WI38 (cell line): ENCODE data around the gene HNRNPD.
"Not testable (repeated sequence)": the region's sequence is repeated elsewhere in the genome, so short reads cannot be mapped to it uniquely, and the experiment has no call there.

Source experiments
- H3K4me3 ChIP-seq: 2 replicates; pipeline ENCODE4 v1.5.1; 2011; ENCODE audit warnings: low read depth, mild to moderate bottlenecking, control low read depth, low read length
- TF ChIP-seq, protein P1 (sequence below): IDR thresholded peaks from 2 replicates; pipeline ENCODE4 v1.5.1; 2012; ENCODE audit warnings: low read depth, mild to moderate bottlenecking, control low read depth, low read length

HNRNPD gene, protein sequence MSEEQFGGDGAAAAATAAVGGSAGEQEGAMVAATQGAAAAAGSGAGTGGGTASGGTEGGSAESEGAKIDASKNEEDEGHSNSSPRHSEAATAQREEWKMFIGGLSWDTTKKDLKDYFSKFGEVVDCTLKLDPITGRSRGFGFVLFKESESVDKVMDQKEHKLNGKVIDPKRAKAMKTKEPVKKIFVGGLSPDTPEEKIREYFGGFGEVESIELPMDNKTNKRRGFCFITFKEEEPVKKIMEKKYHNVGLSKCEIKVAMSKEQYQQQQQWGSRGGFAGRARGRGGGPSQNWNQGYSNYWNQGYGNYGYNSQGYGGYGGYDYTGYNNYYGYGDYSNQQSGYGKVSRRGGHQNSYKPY

DNA sequence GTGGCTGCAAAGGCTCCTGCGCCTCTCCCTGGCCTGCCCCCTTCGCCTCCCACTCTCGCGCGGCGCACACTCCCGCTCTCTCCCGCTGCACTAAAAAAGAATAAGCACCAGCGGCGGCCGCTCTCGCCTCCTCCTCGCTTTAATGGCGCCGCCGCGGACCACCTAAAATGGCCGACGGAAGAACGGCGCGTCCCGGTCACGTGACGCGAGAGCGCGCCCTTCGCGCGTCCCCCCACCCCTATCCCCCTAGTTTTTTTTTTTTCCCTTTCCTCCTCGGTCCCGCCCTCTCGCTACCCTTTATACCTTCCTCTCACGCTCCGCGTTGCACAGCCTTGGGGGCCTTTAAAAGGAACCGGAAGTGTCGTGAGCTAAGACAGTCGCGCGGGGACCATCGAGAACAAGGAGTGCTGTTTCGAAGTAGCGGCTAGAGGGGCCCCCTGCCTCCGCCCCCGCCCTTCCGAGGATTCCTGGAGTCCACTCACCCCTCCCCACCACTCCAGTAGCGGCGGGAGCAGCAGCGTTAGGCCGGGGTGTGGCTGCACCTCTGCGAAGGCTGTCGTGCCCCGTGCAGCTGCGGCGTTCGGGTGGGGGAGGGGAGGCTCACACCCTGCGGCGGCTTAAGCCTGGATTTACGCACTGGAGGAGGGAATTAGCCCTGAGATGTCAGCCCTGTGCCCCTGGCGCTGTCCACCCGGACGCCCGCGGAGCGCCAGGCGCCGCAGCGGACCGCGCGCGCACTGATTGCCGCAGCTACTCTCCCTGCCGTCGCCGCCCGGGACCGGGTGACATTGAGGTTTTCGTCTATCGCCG is at the start of gene HNRNPD:
TSS of gene HNRNPD (minus strand) at position 176 of the 810 bp plus-strand sequence. CDS start 313 bp downstream, outside the sequence.
- peak within 1 kb of the TSS; percentile 87 for H3K4me3 ChIP-seq
- TF ChIP-seq, protein P1, sequence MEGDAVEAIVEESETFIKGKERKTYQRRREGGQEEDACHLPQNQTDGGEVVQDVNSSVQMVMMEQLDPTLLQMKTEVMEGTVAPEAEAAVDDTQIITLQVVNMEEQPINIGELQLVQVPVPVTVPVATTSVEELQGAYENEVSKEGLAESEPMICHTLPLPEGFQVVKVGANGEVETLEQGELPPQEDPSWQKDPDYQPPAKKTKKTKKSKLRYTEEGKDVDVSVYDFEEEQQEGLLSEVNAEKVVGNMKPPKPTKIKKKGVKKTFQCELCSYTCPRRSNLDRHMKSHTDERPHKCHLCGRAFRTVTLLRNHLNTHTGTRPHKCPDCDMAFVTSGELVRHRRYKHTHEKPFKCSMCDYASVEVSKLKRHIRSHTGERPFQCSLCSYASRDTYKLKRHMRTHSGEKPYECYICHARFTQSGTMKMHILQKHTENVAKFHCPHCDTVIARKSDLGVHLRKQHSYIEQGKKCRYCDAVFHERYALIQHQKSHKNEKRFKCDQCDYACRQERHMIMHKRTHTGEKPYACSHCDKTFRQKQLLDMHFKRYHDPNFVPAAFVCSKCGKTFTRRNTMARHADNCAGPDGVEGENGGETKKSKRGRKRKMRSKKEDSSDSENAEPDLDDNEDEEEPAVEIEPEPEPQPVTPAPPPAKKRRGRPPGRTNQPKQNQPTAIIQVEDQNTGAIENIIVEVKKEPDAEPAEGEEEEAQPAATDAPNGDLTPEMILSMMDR: no peak

DNA sequence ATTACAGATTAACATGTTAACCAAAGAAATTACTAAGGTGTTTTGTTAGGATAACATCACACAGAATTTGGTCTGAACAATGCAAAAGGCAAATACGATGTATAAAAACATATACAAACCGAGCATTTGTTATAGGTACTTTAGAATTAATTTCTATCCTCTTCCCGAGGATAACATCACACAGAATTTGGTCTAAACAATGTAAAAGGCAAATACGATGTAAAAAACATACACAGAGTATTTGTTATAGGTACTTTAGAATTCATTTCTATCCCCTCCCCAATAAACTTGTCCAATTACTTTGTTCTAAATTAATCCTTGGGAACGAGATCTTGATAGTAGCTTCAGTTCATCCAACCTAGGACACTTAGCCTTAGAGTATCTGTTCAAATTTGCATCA is 48.8 kb upstream of the HNRNPD start:
- H3K4me3 ChIP-seq: no peak overlapping the region
- TF ChIP-seq, protein P1: no peak

DNA sequence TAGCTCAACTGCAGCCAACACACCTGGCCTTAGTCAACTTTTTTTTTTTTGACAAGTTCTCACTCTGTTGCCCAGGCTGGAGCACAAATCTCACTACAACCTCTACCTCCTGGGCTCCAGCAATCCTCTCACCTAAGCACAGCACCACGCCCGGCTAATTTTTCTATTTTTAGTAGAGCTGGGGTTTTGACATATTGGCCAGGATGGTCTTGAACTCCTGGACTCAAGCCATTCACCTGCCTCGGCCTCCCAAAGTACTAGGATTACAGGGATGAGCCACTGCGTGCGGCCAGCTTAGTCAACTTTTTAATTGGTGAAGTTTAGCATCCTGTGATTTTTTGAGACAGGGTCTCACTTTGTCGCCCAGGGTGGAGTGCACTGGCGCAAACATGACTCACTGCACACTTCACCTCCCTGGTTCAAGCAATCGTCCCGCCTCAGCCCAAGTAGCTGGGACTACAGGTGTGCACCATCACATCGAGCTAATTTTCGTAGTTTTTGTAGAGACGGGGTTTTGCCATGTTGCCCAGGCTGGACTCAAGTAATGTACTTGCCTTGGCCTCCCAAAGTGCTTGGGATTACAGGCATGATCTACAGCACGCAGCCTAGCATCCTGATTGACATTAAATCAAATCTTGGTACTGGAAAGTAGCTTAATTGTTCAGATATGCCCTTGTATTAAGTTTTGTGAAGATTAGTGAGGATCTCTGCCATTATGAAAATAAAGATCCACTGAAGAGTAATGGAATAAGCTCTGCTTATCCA is 48.2 kb upstream of the HNRNPD start:
- H3K4me3 ChIP-seq: no peak overlapping the region
- TF ChIP-seq, protein P1: no peak

DNA sequence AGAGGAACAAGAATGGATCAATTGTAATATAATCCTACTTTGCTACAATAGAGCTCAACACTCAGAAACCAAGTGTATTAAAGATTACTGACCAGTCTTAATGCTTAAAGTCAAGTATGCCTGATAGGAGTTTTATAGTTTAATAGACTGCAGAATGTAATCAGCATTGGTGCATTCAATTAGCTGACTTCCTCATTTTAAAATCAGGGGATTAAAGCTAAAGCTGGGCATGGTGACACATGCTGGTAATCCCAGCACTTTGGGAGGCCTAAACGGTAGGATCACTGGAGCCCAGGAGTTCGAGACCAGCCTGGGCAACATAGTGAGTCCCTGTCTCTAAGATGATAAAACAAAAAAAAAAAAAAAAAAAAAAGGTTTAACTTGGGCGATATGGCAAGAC is 45.7 kb upstream of the HNRNPD start:
- no peak overlapping the region for H3K4me3 ChIP-seq
- TF ChIP-seq, protein P1: no peak

DNA sequence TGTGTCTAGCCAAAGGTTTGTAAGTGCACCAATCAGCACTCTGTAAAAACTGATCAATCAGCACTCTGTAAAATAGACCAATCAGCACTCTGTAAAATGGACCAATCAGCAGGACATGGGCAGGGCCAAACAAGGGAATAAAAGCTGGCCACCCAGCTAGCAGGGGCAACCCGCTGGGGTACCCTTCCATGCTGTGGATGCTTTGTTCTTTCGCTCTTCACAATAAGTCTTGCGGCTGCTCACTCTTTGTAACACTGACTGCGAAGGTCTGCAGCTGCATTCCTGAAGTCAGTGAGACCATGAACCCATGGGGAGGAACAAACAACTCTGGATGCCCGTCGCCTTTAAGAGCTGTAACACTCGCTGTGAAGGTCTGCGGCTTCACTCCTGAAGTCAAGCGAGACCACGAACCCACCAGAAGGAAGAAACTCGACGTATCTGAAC is 42.2 kb upstream of the HNRNPD start:
- TF ChIP-seq, protein P1: no peak
- no peak overlapping the region for H3K4me3 ChIP-seq

DNA sequence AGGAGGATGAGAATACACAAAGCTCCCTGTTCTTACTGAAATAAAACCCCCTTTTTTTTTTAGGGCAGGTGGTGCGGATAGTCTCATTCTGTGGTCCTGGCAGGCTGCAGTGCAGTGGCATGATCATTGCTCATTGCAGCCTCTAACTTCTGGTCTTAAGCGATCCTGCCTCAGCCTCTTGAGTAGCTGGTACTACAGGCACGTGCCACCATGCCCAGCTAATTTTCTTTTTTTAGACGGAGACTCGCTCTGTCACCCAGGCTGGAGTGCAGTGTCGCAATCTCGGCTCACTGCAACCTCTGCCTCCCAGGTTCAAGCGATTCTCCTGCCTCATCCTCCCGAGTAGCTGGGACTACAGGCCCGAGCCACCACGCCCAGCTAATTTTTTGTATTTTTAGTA is 41.3 kb upstream of the HNRNPD start:
- not testable (repeated sequence) for H3K4me3 ChIP-seq

DNA sequence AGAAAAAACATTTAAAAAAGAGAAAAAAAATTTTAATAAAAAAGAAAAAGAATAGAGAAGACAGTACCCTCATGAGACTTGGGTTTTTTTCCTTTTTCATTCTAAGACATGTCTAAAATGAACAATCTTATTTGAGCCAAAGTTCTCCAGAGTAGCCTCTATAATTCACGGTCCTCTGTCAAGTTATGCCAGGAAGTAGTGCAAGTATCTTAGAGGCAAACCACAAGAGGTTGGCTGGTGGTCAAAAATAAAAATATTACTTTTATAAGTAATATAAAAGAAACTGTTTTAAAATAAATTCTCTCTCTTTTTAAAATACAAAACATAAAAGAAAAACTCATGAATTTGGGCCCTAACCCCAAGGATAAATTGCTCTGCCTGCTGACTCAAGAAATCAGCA is 29.9 kb upstream of the HNRNPD start:
- TF ChIP-seq, protein P1: no peak
- H3K4me3 ChIP-seq: no peak overlapping the region
